Activated CD4-positive, alpha-beta T cell treated with anti-CD3 and anti-CD28 coated beads, Interleukin-2, Interleukin-4, amounts not matched to agents 100 ng/mL and 50 ng/mL, durations not matched to agents 16 hours and 8 hours (primary cell): ENCODE data around the gene NLGN1.
"Not testable (repeated sequence)": the region's sequence is repeated elsewhere in the genome, so short reads cannot be mapped to it uniquely, and the experiment has no call there.

Experiments used
- DNase-seq: peaks from one replicate; pipeline ENCODE4 v3.0.0-alpha.2; 2020; ENCODE audit warnings: low spot score

The NLGN1 gene

GRCh38 chr3:174223626-174224025, 826.1 kb downstream of the NLGN1 start:
- DNase-seq = no peak

GRCh38 chr3:174229916-174230315, 832.4 kb downstream of the NLGN1 start:
- DNase-seq = no peak

GRCh38 chr3:174232028-174232657, 834.6 kb downstream of the NLGN1 start:
- not testable (repeated sequence) for DNase-seq

- no peak for DNase-seq
Measured at GRCh38 chr3:174232658-174233429, 835.3 kb downstream of the NLGN1 start.

- DNase-seq = no peak
Measured at GRCh38 chr3:174233511-174233910, 836.0 kb downstream of the NLGN1 start.

- DNase-seq = no peak
Measured at GRCh38 chr3:174242311-174243041, 844.9 kb downstream of the NLGN1 start.

- DNase-seq = no peak
Measured at GRCh38 chr3:174243171-174243570, 845.6 kb downstream of the NLGN1 start.

GRCh38 chr3:174247687-174248152, 850.2 kb downstream of the NLGN1 start:
- DNase-seq = no peak

GRCh38 chr3:174251681-174252080, 854.1 kb downstream of the NLGN1 start:
- DNase-seq = no peak

- DNase-seq = no peak
Measured at GRCh38 chr3:174253196-174253823, 855.8 kb downstream of the NLGN1 start.

GRCh38 chr3:174253940-174254339, 856.4 kb downstream of the NLGN1 start:
- DNase-seq = no peak

- DNase-seq = no peak
Measured at GRCh38 chr3:174255454-174255853, 857.9 kb downstream of the NLGN1 start.

GRCh38 chr3:174266476-174266875, 868.9 kb downstream of the NLGN1 start:
- DNase-seq = no peak

- DNase-seq = no peak
Measured at GRCh38 chr3:174268061-174268460, 870.5 kb downstream of the NLGN1 start.

- DNase-seq = no peak
Measured at GRCh38 chr3:174268586-174268985, 871.0 kb downstream of the NLGN1 start.

- DNase-seq = no peak
Measured at GRCh38 chr3:174270841-174271240, 873.3 kb downstream of the NLGN1 start.

- no peak for DNase-seq
Measured at GRCh38 chr3:174275336-174275735, 877.8 kb downstream of the NLGN1 start.

- DNase-seq = no peak
Measured at GRCh38 chr3:174276826-174277225, 879.3 kb downstream of the NLGN1 start.

GRCh38 chr3:174278094-174278493, 880.5 kb downstream of the NLGN1 start:
- no peak for DNase-seq

GRCh38 chr3:174280186-174280585, 882.6 kb downstream of the NLGN1 start:
- DNase-seq = no peak

GRCh38 chr3:174285242-174285864, 887.8 kb downstream of the NLGN1 start:
- no peak for DNase-seq

- DNase-seq = no peak
Measured at GRCh38 chr3:174287705-174288104, 890.2 kb downstream of the NLGN1 start.
